Islet precursor cell (in vitro differentiated cells): Measurements from ENCODE around the gene ZNF264.
"Not testable (repeated sequence)": the region's sequence is repeated elsewhere in the genome, so short reads cannot be mapped to it uniquely, and the experiment has no call there.

Experiments used
- DNase-seq: peaks from one replicate; pipeline ENCODE4 v3.0.0-alpha.2; 2018

The ZNF264 gene

DNA sequence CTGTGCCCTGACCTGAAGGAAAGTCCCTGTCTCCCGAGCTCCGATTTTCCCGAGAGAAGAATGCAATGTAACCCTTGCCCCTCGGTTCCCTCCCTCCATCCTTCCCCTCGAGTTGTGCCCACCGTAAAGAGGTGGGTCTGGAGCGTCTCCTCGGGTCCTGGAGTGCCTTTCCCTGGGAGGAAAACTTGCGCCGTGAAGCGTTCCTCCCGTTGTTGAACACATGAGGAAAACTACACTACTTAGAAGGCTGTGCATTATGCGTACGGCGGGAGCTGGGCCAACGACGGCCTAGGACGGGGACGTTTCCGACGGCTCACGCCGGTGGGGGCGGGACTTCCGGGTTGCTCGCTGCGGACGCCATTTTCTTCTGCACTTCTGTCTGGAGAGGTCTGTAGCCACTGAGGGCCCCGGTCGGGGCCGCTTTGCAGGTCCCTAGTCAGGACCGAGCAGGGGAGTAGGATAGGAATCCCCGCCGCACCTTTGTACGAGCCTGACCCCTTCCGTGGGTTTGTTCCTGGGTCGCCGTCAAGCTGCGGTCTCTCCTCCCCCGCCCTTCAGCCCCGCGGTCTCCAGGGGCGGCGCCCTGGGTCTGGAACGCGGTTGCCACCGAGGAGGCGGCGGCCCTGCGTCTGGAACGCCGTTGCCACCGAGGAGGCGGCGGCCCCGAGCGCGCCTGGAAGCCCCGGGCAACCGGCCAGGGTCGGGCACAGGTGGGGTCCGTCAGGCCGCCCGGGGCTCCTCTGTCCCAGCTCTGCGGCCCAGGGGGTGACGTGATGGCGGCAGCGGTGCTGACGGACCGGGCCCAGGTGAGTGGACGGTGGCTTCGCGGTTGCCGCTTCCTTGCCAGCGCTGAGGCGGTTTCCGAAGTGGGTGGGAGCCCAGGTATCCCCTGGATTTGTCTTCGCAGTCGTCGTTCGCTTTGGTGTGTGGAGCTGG, at the start of gene ZNF264:
Gene ZNF264, plus strand, starts transcription at position 360 of the 936 bp plus-strand sequence. Its CDS starts 414 bp downstream, at position 774.
- peak; percentile 90 for DNase-seq

DNA sequence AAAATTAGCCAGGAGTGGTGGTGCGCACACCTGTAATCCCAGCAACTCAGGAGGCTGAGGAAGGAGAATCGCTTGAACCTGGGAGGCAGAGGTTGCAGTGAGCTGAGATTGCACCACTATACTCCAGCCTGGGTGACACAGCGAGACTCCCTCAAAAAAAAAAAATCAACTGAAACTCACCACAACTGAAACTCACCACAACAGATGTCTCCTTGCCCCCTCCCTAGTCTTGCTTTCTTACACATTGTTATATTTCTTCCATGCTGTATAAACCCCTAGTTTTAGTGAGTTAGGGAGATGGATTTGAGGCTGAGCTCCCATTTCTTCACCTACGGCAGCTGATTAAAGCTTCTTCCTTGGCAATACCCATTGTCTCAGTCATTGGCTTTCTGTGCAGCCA, 49.6 kb upstream of the ZNF264 start:
- DNase-seq, result no peak

DNA sequence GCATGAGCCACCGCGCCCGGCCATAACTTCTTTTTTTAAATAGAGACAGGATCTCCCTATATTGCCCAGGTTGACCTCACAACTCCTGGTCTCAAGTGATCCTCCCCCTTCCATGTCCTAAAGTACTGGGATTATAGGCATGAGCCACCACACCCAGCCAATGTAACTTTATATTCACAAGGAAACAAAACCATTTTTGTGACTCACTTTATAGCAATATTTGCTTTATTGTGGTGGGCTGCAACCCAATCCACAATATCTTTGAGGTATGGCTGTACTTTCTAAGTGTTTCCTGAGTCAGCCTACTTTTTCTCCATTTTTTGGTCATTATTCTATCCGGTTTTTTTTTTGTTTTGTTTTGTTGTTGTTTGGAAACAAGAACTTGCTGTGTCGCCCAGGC, 38.4 kb upstream of the ZNF264 start:
- DNase-seq, result no peak

DNA sequence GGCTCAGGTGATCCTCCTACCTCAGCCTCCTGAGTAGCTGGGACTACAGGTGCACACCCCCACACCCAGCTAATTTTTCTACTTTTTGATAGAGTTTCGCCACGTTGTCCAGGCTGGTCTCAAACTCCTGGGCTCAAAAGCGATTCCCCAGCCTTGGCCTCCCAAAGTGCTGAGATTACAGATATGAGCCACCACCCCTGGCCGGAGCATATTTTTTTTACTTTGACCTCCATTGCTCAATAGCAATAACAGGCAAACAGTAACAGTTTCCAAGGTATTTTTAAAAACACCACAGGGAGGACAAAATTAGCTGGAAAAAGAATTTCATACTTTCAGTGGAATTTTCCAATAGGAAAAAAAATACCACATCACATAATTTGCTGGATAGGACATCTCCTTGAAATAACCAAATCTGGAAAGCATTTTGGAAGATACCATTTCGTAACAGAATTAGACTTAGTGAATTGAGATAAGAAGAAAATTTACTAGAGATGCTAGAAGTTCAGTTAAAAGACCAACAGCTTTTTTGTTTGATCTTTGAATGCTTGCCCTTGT, 29.2 kb upstream of the ZNF264 start:
- no peak for DNase-seq

DNA sequence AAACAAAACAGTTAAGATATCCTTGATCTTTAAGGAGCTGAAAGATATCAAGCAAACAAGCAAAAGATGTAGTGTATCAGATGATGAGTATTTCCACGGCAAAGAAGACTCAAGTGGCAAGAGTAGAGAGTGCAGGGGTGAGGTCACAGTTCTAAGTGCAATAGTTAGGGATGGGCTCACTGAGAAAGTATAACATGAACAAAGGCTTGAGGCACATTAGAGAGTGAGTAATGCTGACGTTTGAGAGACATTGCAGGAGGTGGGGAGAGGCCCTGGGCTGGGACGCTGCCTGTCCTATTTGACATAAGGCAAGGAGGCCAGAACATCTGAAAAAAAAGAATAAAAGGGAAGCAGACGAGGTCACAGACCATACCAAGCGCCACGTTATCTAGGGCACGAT, 25.5 kb upstream of the ZNF264 start:
- no peak for DNase-seq

DNA sequence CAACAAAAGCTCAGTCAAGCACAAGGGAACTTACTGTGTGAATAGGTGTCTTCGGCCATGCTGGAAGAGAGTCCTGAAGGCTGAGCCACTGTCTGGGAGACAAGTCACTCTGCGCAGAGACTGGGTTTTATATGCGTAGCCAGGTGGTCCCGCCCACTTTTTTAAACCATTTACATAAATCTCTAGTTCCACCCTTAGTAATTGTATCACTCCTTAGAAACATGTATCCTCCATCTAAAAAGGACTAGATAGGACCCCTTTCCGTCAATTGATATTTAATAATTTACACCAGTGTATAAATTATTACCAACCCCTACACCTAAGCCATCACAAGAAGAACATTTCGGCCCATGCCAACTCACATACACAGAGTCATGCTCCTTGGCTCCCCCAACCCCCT, 23.9 kb upstream of the ZNF264 start, which contains the start of gene DUXA:
Gene DUXA, minus strand, starts transcription at position 101 of the 400 bp plus-strand sequence. Its CDS starts 42 bp downstream, at position 59.
- DNase-seq, result no peak

DNA sequence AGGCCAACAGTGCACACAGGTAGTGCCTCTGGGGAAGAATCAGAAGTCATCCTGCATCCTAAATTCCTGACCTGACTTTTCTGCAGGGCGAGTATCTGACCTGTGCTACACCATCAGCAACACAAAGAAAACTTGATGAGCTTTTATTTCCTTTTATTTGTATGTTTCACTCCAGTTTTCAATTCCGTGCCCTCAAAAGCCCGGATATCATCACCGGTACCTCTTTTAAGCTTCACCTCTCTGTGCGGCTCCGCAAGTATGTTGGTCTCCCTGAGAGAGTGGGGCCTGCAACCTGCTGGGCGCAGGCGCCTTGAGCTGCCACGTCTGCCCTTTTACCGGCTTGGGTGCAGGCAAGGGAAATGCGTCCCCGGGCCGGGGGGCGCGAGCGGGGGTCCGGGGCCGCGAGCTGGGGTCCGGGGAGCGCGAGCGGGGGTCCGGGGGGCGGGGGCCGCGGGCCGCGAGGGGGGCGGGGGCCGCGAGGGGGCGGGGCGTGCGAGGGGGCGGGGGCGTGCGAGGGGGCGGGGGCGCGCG, 19.7 kb upstream of the ZNF264 start:
- peak; percentile 58 for DNase-seq

DNA sequence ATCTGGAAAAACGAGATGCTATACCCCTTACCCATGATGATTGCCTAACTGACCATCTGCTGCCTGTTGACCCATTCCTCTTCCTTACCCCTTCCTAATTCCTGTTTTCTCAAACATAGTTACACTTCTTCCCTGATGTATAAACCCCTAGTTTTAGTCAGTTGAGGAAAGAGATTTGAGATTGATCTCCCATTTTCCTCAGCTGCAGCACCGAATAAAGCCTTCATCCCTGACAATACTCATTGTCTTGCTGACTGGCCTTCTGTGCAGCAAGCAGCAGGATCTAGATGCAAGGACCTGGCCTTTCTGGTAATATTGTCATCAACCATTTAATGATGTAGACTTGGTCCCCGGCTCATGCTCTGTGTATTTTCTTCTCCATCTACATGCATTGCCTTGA, 999 bp upstream of the ZNF264 start:
- DNase-seq, result no peak

DNA sequence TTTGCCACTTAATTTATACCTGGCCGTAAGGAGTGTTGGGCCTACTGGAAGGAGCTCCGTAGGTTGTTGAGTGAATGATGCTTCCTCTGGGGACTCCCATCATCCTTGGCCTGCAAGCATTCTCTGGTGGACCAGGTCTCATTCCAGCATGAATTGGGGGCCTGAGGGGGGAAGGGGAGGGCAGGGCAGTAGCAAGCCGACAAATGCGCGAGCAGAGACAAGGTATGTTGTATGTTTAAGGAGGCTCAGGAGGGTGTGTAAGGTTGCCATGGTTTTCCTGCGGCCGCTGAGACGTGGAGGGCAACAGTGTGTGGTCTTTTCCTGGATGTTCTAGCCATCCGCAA, 749 bp downstream of the ZNF264 start:
- no peak for DNase-seq

DNA sequence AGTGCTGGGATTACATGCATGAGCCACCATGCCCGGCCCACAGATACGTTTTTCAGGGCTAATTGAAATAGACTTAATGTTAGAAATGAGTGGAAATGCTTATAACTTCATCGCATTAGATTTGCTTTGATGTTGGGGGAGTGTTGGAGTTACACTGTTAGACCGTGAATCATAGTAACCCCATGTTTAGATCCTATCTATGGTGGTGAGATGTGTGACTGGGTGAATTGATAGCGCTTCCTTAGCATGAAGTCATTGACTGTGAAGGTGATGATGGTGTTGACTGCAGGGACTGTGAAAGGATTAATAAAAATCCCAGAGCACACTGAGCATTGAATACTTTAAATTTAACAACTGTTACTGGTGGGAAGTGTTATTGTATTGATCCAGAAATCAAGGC, 1.7 kb downstream of the ZNF264 start:
- no peak for DNase-seq

DNA sequence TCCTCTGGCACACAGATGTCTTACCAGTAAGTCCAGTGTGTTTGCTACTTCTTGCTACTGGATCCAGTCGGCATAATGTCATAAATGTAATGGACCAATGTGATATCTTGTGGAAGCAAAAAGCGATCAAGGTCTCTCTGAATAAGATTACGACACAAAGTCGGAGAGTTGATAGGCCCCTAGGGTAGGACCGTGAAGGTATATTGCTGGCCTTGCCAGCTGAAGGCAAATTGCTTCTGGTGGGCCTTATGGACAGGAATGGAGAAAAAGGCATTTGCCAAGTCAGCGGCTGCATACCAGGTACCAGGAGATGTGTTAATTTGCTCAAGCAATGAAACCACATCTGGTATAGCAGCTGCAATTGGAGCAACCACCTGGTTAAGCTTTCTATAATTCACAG, 6.6 kb downstream of the ZNF264 start:
- not testable (repeated sequence) for DNase-seq

DNA sequence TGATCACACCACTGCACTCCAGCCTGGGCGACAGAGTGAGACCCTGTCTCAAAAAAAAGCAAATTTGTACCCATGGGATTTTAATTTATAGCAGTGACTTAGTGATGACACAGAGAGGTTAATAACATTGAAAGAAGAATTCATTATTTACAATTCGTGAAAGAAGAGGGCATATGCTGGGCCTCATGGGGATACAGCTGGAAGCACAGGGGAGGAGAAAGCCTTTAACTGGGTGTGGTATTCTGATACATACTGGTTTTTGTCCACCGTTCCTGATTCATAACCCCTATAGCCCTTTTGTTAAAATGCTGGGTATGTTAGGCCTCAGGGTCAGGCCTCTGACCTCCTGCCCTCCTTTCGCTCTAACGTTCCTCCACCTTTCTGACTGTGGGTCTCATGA, 10.9 kb downstream of the ZNF264 start:
- DNase-seq, result no peak

DNA sequence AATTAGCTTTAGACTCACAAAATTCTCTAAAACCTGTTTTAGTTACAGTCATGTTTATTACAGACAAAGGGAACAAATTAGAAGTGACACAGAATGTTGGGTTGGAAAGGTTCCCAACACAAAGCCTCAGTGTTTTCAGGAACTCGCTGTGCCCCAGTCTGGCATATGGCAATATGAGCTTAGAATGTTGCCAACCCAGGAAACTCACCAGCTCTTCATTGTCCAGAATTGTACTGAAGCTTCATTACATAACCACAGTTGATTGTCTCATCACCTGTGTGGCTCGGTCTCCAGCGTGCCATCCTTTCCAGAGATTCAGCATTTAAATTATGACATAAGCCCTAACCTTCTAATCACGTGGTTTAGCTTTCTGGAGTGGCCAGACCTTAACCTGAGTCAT, 19.1 kb downstream of the ZNF264 start:
- no peak for DNase-seq

DNA sequence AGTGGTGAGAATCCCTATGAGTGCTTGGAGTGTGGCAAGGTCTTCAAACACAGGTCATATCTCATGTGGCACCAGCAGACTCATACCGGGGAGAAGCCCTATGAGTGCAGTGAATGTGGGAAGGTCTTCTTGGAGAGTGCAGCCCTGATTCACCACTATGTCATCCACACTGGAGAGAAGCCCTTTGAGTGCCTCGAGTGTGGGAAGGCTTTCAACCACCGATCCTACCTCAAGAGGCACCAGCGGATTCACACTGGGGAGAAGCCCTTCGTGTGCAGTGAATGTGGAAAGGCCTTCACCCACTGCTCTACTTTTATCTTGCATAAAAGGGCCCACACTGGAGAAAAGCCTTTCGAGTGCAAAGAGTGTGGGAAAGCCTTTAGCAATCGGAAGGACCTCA, 20.8 kb downstream of the ZNF264 start:
- no peak for DNase-seq

DNA sequence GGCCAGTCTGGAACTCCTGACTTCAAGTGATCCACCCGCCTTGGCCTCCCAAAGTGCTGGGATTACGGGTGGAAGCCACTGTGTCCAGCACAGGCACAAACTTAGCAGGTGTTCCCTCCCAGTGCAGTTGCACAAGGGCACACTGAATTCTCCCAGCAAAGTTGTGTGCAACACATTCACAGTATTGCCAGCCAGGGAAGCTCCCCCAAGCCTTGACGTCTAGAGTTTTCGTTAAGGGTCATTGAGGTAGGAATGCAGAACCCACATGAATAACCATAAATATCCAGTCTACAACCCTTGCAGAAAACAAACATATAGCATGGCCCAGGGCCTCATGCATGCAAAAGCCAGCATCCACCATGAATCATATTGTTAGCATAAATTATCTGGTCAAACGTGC, 36.2 kb downstream of the ZNF264 start:
- no peak for DNase-seq

DNA sequence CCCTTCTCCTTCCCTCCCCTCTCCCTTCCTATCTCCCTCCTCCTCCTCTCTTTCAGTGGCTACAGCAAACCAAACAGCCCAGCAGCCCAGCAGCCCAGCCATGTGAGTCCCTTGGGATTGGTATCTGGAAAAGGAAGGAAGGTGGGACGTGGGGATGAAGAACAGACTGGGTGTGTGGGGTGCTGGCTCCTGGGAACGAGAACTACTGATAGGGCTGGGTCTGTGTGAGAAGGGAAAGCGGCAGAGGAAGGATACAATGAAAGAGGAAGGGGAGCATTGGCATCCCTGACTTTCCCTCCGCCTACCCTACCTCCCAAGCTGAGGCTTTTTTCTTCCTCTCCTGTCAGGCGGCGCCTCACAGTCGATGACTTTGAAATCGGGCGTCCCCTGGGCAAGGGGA, 40.4 kb downstream of the ZNF264 start:
- no peak for DNase-seq

DNA sequence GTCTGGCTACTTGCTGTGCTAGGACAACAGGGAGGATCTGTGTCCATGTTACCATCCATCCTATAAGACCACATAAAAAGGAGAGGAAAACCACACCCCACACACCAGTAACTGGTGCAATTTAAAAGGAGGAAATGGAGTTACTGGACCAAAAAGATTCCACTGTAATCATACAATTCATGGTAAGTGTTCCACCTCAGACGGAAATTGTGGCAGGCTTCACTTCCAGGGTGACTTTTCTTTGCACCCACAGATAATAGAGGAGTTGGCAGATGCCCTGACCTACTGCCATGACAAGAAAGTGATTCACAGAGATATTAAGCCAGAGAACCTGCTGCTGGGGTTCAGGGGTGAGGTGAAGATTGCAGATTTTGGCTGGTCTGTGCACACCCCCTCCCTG, 41.9 kb downstream of the ZNF264 start:
- no peak for DNase-seq

DNA sequence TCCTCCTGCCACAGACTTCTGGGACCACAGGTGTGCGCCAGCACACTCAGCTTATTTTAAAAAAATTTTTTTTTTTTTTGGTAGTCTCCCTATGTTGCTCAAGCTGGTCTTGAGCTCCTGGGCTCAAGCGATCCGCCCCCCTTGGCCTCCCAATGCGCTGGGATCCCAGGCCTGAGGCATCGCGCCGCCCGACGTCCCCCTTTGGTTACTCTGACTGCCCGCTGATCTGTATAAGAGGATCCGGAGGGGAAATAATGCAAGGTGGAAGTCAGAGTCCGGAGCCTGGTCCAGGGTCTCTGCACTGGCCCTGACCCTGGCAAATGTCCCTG, 48.6 kb downstream of the ZNF264 start:
- no peak for DNase-seq

DNA sequence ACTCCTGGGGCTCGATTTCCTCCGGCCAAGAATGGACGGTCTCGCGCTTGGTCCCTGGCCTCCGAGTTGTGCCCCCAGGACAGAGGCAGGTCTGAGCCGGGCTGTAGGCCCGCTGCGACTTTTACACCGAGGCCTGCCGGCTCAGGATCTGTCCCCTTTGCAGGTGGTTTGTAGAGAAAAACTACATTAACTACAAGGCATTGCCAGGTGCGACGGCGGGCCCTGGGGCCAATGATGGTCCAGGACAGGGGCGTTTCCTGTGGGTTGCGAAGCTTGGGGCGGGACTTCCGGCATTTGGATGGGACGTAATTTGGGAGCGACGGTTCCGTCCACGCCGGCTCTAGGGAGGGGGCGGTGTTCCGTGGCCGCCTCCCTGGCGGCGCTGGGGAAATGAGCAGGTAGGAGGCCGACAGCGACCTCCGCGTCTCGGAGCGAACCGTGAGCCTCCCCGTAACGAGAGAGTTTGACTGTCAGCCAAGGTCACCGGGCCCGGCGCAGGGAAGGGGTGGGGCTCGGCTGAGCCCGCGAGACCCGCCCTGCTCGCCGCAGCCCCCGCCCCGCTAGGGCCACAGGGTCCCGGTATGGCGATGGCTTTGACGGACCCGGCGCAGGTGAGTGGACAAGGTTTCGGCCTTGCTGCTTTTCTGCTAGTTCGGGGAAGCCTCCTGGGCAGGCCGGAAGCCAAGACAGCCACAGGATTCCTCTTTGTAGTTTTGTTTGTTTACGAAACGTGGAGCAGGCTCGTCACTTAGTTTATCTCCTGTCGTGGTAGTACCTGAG, 49.2 kb downstream of the ZNF264 start, which contains the start of gene ZNF805:
Gene ZNF805, plus strand, starts transcription at position 322 of the 780 bp plus-strand sequence. Its CDS starts 260 bp downstream, at position 582.
- peak; percentile 97 for DNase-seq

DNA sequence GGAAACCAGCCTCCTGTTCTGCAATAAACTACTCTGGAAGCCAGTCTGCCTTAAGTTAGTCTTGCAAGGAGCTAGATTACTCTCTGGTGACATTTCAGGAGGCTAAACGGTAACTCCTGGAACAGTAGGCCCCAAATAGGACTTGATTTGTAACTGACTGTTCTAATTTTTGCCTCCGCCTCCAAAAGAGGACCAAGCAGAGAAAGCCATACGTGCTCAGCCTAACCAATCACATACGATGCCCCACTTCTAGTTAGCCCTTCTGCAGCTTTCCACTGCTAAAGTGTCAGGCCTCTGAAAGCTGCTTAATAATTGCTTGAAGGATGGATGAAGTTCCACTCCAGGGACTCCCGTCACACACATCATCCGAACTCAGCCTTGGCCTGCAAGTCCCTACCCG, 49.9 kb downstream of the ZNF264 start:
- DNase-seq, result no peak

DNA sequence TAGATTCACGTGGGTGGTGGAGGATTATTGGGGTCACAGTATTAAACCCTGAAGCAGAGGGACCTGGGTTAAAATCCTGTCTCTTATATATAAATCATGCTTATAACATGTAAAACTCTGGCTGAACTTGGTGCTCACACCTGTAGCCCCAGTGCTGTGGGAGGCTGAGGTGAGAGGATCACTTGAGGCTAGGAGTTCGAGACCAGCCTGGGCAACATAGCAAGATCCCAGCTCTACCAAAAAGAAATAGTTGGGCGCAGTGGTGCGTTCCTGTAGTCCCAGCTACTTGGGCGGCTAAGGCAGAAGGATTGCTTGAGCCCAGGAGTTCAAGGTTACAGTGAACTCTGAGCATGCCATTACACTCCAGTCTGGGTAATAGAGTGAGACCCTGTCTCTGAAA, 51.5 kb downstream of the ZNF264 start:
- no peak for DNase-seq

DNA sequence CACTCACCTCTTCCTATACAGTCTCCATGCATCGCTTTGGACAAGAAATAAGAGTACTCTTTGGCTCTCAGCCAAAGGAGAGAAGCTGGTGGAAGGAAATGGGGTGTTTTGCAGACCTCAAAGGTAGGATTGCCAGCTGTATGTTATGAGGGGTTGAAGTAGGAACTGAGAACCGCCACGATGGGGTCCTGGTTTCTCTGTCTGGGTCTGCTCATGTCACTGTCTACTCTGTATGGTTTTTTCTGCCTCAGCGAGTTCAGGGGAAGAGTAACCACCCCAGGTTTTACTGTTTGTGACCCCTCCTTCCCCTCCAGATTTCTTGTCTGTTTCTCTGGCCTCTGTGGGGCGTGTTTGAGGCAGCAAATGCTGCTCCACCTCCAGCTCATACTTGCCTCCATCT, 53.2 kb downstream of the ZNF264 start:
- DNase-seq, result no peak

DNA sequence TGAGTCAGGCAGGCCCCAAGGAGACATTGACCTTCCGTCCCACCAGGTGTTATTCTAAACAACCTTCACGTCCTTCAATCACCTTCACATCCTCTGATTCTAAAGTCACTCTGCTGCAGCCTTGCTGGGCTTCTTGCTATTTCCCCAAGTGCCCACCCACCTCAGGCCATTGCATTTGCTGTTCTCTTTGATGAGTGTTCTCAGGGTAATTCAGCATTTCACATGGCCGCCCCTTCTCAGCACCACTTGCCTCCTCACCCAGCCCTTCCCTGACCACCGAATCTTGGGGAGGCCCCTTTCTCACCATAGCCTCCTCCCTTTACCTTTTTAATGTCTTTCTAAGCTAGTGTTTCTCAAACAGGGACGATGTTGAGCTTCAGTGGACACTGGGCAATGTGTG, 53.8 kb downstream of the ZNF264 start:
- DNase-seq, result peak; percentile 17

DNA sequence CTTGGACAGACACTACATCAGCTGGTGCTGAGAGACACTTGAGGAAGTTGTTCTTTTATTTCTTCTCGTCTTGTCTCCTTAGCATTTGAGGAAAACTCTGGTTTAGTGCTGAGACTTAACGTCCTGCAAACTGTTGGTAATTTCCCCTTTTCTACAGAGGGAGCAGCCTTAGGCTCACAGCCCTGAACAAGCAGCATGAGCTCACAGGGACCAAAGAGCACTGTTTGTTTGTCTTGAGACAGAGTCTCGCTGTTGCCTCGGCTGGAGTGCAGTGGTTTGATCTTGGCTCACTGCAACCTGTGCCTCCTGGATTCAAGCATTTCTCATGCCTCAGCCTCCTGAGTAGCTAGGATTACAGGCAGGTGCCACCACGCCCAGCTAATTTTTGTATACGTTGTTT, 54.7 kb downstream of the ZNF264 start:
- peak; percentile 24 for DNase-seq
